ENCODE results near the gene YWHAH.
"Not testable (repeated sequence)": the region's sequence is repeated elsewhere in the genome, so short reads cannot be mapped to it uniquely, and the experiment has no call there.

DNA sequence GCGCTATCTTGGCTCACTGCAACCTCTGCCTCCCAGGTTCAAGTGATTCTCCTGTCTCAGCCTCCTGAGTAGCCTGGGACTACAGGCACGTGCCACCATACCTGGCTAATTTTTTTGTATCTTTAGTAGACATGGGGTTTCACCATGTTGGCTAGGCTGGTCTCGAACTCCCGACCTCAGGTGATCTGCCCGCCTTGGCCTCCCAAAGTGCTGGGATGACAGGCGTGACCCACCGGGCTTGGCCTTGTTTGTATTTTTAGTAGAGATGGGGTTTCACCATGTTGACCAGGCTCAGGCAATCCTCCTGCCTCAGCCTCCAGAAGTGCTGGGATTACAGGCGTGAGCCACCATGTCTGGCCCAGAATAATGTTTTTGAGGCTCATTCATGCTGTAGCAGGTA, 37.6 kb downstream of the YWHAH start:
- TF ChIP-seq, protein P1, sequence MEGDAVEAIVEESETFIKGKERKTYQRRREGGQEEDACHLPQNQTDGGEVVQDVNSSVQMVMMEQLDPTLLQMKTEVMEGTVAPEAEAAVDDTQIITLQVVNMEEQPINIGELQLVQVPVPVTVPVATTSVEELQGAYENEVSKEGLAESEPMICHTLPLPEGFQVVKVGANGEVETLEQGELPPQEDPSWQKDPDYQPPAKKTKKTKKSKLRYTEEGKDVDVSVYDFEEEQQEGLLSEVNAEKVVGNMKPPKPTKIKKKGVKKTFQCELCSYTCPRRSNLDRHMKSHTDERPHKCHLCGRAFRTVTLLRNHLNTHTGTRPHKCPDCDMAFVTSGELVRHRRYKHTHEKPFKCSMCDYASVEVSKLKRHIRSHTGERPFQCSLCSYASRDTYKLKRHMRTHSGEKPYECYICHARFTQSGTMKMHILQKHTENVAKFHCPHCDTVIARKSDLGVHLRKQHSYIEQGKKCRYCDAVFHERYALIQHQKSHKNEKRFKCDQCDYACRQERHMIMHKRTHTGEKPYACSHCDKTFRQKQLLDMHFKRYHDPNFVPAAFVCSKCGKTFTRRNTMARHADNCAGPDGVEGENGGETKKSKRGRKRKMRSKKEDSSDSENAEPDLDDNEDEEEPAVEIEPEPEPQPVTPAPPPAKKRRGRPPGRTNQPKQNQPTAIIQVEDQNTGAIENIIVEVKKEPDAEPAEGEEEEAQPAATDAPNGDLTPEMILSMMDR (conservative IDR thresholded peaks at IDR 0.05) = not testable (repeated sequence)
- not testable (repeated sequence) for TF ChIP-seq ZFX (IDR thresholded peaks at IDR 0.05)

Data from C4-2B (cell line).